NCI-H128 (cell line): ENCODE results near the gene RAC3.

Experiments
- DNase-seq: peaks from one replicate; lab custom pipeline; 2025; ENCODE audit not compliant: unreplicated experiment; lab: John Stamatoyannopoulos, UW

Gene RAC3

DNA sequence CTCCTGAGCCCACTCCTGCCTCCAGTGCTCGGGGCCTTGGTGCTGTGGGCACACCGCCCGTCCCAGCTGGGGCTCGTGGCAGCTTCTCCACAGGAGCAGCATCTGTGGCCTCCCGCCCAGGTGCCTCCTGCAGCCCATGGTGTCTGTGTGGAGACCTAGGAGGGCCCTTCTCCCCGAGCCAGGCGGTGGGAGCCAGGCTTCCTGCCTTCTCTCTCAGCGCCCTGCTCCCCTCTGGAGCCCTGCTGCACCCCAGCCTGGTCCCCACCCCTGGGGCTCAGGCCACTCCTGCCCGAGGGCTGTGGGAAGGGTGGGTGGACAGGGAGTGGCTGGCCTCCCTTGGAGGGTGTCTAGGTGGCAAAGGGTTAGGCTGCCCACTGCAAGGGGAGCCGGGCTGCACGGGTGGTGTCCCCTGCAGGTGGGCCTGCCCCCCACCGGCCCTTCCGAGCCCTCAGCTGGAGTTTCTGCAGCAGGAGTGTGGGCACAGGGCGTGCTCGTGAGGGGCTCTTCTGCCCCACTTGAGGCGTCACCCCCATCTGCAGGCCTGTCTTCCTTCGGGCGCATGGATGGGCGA is 19.8 kb upstream of the RAC3 start:
- DNase-seq = no peak

DNA sequence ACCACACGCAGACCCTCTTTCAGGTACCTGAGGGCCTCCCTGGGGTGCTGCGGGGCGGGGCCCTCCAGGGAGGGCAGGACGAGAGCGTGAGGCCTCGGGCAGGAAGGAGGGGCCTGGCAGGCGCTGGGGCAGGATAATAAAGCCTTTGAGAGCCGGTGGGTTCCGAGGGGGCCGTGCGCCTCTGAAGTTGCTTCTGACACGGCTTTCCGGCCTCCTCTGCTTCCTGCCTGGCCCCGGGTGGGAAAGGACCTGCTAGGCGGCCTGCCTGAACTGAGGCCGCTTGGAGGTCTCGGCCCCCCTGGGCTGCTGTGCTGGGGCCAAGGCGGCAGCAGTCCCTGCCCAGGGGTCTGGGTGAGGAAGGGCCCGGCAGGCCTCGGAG is 19.2 kb upstream of the RAC3 start:
- DNase-seq = no peak

DNA sequence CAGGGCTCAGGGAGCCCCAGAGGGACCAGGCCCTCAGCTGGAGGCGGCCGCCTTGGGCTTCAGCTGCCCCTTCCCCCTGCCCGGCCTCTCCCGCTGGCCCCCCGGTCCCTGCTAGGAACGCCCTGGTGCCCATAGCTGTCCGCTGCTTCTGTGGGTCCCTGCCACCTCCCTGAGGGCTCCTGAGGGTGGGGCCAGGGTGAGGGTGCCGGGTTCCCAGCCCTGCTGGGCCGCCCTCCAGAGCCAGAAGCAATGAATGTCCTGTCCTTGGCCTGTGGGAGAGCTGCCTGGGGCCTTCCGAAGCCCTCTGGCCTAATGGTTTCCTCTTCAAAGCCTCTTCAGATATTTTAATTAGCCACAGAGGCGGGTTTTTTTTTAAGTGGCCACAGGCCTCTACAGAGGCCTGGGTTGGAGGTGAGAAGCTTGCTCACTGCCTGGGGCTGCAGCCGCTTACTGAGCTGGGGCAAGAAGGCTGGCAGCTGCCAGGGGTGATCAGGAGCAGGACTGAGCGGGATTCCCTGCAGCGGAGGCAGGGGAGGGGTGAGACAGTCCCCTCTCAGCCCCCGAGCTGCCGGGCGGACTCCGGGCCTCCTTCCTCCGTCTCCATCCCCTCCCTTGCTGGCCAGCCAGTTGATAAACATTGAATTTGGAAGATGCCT is 18.7 kb upstream of the RAC3 start:
- DNase-seq = no peak

DNA sequence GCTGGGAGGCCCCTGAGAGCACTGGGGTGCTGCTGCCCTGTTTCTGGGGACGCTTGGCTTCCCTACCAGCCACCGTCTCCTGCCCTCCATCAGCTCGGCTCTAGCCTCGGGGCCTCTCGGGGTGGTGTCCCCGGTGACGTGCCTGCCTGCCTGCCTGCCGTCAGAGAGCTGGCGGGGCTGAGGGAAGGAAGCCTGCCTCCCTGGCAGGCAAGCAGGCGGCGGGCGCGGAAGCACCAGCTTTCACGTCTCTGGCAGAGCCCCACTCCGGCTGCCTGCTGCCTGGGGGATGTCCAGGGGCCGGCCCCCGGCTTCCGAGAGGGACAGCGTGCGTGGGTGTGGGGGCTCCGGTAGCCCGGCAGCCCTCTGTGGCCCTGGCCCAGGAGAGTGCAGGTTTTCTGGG is 18.1 kb upstream of the RAC3 start:
- no peak for DNase-seq

DNA sequence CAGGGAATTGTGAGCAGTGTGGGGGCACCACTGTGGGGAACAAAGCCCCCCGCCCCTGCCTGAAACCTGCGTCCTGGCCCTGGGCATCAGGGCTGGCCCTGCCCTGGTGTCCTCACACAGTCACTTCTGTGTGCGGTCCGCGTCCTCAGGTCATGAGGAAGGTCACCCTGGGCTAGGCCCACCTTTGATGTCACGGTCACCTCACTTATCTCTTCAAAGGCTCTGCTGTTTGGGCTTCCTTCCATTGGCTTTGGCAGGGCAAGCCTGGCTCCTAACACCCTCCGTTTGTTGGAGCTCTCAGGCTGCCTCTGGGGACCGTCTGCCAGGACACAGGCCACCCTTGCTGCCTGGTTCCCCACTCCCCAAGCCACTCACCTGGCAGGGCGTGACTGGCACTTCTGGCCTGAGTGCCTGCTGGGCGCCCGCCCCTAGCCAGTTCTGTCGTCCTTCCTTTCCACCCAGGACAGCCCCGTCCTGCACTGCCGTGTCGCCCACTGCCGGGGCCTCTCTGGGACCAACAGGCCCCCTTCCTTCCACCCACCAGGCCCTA is 17.6 kb upstream of the RAC3 start:
- DNase-seq = no peak

DNA sequence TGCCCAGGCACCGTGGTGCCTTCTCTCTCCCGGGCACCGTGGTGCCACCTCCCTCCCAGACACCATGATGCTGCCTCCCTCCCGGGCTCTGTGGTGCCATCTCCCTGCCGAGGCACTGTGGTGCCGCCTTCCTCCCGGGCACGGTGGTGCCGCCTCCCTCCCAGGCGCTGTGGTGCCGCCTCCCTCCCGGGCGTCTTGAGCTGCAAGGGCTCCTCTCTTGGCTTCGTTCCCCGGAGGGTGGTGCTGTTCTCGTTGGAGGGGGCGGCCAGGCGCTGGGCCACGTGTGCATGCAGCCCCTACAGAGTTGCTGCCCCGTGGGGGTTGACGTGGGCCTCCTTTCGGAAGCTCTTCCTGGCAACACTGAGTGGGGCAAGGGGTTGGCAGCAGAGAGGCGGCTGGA is 17.0 kb upstream of the RAC3 start:
- no peak for DNase-seq

DNA sequence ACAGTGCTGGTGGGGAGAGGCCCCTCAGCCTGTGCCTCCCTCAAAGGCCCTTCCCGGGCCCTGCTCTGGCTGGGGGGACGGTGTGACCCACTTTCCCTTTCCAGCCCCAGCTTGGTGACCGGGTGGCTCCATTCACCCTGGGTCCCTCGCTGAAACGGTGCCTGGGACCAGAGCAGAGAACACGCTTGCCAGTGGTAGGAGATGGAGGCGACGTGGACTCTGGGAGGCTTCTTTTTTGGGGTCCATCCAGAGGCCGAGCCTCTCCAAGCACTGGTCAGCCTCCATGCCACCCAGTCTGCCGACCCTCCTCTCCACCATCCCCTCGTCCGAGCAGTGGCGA is 16.5 kb upstream of the RAC3 start:
- no peak for DNase-seq

DNA sequence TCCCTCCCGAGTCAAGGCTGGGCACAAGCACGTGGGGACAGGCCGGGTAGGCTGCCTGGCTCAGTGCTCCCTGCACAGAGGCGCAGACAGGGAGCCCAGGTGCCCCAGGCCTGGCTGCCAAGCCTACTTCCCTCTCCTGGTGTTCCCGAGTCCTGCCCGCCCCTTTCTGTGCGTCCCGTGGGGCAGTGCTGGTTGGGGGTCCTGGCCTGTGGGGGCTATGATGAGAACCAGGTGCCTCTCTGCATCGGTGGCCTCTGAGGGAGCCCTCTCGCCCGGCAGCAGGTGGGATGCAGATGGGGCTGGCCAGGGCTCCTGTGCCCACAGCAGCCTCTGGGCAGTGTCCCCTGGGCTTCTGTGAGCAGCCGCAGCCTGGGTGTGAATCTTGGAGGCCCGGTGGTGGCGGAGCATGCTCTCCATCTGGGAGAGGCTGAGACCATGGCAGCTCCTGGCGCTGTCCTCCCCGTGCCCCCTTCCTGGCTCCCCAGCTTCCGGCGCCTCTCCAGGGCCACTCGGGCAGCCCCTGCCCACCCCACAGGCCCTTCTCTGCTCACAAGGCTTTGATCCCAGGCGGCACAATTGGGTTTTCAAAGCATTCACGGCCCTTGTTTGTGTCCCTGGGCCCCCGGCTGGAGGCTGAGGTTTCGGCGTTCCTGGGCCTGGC is 16.0 kb upstream of the RAC3 start:
- DNase-seq = no peak

DNA sequence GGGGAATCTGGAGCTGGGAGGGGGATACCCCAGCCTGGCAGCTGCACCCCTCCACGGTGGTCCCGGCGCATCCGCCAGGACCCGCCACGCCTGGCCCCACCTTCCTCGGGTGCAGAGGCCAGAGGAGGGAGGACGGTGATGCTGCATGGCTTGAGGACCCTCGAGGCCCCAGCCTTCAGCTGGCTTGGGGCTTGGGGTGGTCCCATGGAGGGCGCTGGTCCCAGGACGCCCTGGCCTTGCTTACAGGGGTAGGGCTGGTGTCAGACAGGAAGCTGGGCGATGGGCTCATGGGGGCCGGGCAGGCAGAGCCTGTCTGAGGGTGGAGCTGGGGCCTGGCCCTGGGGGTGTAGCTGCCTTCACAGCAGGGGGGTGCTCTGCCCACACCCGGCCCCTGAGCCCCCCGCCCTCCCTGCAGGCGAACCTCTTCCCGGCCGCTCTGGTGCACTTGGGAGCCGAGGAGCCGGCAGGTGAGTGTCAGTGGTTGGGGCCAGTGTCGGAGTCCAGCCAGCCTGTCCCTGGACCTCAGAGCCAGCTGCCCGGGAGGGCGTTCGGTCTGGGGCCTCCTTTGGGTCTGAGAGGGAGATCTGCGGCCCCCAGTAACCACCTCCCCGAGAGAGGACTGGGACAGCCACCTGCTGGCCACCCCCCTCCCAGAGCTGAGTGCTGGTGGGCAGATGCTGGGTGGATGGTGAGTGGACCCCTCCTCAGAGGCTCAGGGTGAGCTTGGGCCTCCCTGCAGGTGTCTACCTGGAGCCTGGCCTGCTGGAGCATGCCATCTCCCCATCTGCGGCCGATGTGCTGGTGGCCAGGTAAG is 15.2 kb upstream of the RAC3 start:
- DNase-seq = no peak

DNA sequence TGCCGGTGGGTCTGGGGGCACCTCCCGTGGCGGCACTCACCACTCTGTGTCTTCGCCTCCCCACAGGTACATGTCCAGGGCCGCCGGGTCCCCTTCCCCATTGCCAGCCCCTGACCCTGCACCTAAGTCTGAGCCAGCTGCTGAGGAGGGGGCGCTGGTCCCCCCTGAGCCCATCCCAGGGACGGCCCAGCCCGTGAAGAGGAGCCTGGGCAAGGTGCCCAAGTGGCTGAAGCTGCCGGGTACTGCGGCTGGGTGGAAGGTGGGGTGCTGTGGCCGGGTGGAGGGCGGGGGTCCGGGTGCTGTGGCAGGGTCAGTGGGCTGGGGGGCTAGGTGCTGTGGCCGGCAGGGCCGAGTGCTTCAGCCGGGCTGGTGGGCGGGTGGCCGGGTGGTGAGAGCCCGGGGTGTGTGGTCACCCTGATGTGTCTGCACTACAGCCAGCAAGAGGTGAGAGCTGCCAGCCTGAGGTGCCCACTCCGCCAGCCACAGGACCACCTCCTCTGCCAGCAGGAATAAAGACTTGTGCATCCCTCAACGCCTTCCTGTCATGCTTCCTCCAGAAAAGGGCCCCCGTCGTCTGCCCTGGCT is 14.5 kb upstream of the RAC3 start:
- no peak for DNase-seq

DNA sequence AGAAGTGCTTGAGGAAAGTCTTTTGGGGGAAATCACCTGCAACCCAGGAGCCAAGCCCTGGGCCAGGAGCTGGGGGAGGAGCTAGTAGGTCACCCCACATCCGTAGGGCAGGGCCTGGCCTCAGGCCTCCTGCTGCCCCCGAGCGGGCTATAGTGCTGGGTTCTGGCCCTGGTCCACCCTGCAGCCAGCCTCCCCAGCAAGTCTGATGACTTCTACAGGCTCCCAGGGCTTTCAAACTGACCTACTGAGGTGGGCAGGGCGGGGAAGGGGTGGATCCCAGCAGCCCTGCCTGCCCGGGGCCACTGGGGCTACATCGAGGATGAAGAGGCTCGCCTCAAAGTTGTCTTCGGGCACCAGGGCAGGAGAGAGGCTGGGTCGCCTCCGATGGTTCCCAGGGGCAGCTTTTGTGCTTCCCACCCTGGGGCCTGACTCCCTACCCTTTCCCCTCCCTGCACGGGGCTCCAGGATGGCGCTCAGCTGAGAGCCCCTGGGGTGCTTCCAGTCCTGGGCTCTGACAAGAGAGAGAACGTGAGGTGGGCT is 13.8 kb upstream of the RAC3 start:
- DNase-seq = no peak

DNA sequence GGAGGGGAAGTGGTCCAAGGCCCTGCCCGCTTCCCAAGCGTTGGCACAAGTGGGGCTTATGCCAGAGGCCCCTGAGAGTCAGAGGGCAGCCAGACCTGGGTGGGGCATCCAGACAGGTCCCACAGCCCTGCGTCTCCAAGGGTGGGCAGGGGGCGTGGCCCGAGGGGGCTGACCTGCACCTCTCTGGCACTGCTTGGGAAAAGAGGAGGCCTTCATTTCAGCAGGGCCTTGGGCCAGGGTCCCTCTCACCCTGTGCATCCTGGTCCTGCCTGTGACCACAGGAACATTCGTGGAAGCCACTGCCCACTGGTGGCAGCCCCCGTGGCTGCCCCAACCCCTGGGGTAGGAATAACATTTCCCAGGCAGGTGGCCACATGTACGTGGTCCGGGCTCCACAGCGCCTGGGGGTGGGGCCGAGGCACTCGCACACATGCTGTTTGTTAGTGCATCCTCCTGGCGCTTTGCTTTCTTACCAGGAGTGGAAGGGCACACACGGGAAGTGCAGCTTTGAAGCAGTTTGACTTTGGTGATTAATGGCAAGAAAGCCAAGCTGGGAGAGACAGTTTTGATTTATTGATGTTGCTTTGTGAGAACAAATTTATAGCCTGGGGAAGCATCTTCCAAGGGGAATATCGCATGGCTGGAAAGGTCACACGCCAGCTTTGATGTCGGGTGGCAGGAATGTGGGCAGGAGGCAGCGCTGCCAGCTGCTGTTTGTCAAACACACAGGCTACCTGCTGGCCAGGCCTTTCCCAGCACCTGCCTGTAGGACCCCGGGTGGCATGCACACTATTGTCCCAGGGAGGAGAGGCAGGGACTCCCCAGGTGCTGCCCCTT is 13.1 kb upstream of the RAC3 start:
- no peak for DNase-seq

DNA sequence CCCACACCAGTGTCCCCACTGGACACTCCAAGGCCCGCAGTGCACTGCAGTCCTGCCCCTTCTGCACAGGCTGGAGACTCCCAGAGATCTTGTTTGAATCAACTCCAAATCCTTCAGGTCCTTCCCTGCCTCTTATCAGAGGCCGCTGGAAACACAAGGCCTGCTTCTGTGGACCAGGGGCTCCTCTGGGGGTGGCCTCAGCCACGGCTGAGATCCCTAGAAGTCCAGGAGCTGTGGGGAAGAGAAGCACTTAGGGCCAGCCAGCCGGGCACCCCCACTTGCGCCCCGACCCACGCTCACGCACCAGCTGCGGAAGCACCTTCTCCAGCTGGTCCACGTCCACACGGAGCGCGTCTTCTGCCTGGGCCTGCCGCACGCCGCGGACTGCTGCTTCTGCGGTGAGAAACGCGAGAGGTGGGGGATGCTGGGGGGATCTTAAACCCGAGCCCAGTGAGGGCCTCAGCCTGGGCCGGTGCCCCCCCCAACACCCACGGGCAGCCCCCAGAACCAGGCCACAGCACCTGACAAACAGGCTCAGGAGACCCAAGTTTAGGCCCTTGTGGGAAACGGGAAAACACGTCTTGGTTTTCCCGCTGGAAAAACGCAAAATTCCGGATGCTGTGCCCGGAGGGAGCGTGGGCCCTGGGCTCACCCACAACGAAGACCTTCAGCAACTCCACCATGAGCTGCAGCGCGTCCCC is 12.3 kb upstream of the RAC3 start:
- DNase-seq = no peak

DNA sequence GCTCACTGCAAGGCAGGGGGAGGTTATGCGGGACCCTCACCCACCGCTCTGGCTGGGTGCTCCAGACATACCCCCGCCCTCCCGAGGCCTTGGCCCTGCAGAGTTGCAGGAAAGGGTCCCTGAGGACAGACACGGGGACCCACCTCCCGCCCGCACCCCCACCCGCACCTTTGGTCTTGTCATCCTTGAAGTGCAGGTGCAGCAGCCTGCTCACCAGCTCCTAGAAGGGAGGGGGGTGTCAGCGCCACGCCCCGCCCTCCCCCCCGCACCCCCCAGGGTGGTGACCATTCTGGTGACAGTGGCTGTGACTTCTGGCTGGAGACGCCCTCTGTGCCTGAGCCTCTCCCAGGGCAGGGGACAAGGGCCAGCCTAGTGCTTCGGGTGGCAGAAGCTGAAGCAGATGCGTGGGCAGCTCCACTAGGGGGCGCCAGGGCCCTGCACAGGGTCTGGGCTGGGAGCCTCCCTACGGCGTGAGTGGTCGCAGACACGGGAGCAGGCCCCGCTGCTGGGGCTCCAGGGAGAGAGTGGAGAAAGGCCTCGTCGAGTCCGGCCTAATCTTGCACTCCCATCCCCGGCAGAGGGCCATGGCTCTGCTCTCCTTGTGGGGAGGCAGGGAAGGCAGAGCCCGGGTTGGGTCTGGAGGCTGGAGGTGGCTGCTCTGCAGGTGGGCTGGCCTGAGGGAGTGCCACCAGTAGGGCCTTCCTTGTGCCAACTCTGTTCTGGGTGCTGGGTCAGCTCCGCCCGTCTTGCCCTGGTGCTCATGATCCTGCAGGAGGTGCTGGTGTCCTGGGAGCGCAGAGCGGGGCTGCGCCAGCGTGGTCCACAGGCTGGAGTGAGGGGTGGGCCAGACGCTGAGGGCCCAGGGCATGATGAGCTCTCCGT is 11.5 kb upstream of the RAC3 start:
- no peak for DNase-seq

DNA sequence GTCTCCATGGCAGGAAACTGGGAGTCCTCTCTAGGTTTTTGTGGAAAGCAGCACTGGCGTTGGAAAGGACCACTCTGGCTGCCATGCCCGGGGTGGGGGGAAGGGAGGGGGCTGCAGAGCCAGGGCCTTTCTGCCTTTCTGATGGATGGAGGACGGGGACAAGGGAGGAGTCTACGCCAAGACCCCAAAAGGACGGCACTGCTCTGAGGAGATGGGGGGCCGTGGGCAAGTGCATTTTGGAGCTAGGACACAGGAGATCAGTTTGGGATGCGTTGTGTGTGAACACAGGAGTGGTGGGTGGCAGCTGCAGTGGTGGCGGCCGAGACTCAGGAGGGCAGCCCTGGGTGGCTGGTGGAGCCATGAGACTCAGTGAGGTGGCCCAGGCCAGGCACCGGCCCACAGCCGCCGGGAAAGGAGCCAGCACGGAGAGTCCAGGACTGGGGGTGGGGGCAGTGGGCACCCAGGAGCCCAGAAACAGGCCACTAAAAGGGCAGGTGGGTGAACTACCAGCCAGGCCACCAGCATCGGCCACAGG is 10.8 kb upstream of the RAC3 start:
- no peak for DNase-seq

DNA sequence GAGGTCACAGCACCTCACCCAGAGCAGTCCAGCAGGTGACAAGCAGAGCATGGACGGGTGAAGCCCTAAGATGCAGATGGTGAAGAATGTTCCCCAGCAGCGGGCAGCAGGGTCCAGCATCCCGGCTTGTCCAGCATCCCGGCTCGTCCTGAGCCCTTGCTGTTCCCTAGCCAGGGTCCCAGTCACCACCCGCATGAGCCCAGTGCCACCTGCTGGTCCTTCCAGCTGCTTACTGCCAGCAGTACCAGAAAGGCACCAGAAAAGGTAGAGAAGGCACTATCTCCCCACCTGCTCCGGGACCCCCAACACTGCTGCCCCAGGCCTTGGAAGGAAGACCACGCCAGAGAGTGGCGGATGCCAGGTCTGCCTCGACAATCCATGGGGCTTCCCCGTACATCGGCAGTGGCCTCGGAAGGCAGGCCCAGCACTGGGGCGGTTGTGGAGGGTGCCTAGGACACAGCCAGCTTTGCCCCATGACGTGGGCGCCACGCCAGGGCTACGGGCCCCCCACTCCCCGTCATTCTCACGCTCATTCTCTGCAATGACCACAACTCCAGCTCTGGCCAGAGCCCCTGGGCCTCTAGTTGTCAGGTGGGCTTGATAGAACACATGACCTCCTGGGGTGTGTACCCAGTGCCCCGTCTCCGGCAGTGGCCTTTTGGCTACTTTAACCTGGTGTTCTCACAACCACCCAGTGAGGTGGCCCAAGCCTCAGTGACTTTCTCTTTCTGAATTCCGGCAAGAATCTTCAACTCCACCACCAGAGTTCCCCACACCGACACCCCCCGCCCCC is 10.2 kb upstream of the RAC3 start:
- DNase-seq = no peak

DNA sequence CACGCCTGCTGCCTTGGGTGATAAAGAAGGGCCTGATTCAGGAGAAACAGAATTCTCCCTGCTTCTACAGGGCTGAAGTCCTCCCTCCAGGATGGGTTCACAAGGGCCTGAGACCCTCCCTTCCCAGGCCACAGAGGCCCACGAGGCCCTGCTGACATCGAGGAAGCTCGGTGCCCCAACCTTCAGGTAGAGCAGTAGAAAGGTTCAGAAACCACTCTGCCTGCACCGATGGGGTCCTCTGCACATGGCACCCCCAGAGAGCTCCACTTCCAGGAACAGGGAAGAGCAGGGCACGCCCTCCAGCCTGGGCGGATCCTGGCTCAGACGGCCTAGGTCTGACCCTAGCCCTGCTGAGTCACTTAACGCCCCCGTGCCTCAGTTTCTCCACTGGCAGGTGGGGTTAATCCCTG is 9.6 kb upstream of the RAC3 start:
- DNase-seq = no peak
